HFF-Myc (cell line): Measurements from ENCODE around the gene TEX2.

Experiments used
- DNase-seq: peaks from one replicate; pipeline ENCODE4 v3.0.0-alpha.2; 2011; ENCODE audit warnings: low read depth; ENCODE audit errors: extremely low read depth
- H3K4me3 ChIP-seq: replicated peaks from 2 replicates; pipeline ENCODE4 v1.5.1; 2011; ENCODE audit warnings: low read depth, mild to moderate bottlenecking, control low read depth, low read length
- CTCF ChIP-seq: IDR thresholded peaks from 2 replicates; pipeline ENCODE4 v1.5.1; 2012; ENCODE audit warnings: mild to moderate bottlenecking, low read depth, low read length, control low read depth; ENCODE audit errors: missing control alignments

The TEX2 gene

GRCh38 chr17:64155129-64155528, 107.9 kb downstream of the TEX2 start:
- no peak for TF ChIP-seq CTCF
- no peak overlapping the region for H3K4me3 ChIP-seq
- no peak for DNase-seq

GRCh38 chr17:64154717-64155116, 108.3 kb downstream of the TEX2 start:
- no peak overlapping the region for H3K4me3 ChIP-seq
- no peak for DNase-seq
- peak; percentile 19 for TF ChIP-seq CTCF

- no peak for TF ChIP-seq CTCF
- no peak overlapping the region for H3K4me3 ChIP-seq
- no peak for DNase-seq
Measured at GRCh38 chr17:64154313-64154695, 108.8 kb downstream of the TEX2 start.

GRCh38 chr17:64153565-64154312, 109.3 kb downstream of the TEX2 start:
- no peak for TF ChIP-seq CTCF
- DNase-seq, result no peak
- H3K4me3 ChIP-seq, result no peak overlapping the region

GRCh38 chr17:64152428-64153125, 110.5 kb downstream of the TEX2 start:
- H3K4me3 ChIP-seq, result no peak overlapping the region
- no peak for TF ChIP-seq CTCF
- no peak for DNase-seq

- no peak for TF ChIP-seq CTCF
- DNase-seq, result no peak
- no peak overlapping the region for H3K4me3 ChIP-seq
Measured at GRCh38 chr17:64151016-64151368, 112.1 kb downstream of the TEX2 start.
